NT2/D1 (cell line): ENCODE results near the gene GRB14.

Experiments
- SUZ12 ChIP-seq: IDR thresholded peaks from 2 replicates; pipeline ENCODE4 v1.6.1; 2011; ENCODE audit not compliant: insufficient read length, insufficient read depth; ENCODE audit errors: extremely low read depth
- YY1 ChIP-seq: IDR thresholded peaks from 2 replicates; pipeline ENCODE4 v1.6.1; 2011; ENCODE audit not compliant: insufficient read length, insufficient read depth
- ZNF274 ChIP-seq: IDR thresholded peaks from 2 replicates; pipeline ENCODE4 v1.6.1; 2011; ENCODE audit warnings: mild to moderate bottlenecking, low read depth, low read length

- no peak for TF ChIP-seq ZNF274
- TF ChIP-seq SUZ12: no peak
- no peak for TF ChIP-seq YY1
Observed at GRCh38 chr2:164651361-164651760, 30.1 kb upstream of the GRB14 start.
